AML-193 (cell line): ENCODE data around the gene CEACAM4.
"Not testable (repeated sequence)": the region's sequence is repeated elsewhere in the genome, so short reads cannot be mapped to it uniquely, and the experiment has no call there.

Experiments used
- DNase-seq, 2 experiments: peaks; one replicate each; lab custom pipeline; 2025; lab: John Stamatoyannopoulos, UW

The CEACAM4 gene

DNA sequence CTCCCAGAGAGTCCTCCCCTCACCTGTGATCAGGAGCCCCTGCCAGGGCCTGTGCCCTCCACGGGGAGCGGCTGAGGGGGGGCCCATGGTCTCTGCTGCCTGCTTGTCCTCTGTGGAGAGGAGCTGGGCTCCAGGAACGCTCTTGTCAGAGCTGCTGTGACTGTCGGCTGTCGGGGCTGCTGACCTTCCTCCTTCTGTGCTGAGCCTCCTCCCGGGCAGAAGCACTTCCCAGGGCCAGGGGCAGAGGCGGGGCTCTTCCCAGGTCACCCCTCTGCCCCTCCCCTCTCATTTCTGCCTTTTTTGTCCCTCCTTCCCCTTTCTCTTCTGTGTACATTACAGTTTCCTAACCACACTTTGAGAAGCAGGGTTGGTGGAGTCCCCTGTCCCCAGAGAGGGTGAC, at the start of gene CEACAM4:
CEACAM4 (minus strand) TSS at position 198 of the 400 bp plus-strand sequence; CDS start at position 87, 111 bp downstream.
- peak; percentile 88 to 93 for DNase-seq

DNA sequence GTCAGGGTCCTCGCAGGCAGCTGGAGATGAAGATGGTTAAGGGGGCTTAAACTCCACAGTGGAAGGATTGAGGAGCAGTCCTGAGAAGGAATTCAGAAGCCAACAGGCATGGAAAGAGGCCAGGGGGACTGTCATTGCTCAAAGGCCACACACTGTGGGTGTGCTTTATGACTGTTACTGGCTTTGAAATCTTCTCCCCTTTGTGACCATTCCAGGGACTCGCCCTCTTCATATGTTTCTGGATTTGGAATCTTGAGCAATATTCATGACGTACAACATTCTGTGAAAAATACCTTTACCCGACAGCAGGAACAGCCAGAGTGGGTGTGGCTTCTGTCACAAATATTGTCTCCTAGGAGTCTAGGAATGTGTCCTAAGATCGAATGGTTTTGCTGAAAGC, 44.6 kb upstream of the CEACAM4 start:
- DNase-seq: no peak

DNA sequence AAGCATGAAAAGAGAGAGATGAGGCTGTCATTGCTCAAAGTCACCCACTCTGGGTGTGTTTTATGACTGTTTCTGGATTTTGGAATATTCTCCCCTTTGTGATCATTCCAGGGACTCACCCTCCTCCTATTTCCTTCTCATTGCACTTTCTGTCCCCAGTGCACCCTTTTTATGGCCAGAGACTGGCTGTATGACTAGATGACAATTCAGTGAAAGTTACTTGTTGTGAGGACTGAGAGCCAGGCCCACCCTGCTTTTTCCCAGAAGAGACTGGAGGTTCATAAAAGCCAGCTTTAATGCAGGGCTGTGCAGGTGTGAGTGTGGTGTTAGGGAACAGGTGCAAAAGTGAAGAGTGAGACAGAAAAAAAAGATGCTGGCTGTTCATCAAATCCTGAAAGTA, 43.9 kb upstream of the CEACAM4 start:
- DNase-seq: no peak

DNA sequence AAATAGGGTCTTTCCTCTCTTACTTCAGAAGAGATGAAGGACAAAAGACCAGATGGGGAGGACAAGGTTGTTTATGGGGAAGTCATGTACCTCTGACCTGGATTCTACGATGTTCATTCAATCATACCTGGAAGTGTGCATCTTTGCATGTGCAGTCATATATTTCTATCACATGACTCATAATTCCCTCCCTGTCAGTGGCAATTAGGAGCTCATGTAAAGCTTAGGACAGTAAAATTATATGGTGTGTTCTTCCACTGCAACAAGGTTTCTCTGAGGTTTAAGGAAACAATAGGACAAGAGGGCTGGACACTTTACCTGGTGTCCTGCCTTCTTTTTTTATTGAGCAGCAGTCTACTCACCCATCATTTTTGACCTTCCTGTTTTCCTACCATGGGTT, 41.4 kb upstream of the CEACAM4 start:
- DNase-seq: no peak

DNA sequence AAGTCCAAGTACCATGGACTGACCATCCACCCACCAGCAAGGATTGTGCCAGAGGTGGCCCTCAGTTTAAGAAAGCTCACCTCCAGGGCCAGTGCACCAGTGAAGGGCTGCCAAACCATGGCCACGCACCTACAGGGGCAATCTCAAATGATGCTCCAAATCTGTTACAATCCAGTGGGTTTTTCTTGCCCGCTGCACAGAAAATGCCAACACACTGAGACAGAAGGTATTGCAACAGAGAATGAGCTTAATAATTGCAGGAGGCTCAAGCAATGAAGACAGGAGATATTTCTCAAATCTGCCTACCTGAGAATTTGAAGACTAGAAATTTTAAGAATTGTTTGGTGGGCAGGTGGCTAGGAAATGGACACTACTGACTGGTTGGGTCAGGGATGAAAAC, 39.2 kb upstream of the CEACAM4 start:
- DNase-seq: no peak

DNA sequence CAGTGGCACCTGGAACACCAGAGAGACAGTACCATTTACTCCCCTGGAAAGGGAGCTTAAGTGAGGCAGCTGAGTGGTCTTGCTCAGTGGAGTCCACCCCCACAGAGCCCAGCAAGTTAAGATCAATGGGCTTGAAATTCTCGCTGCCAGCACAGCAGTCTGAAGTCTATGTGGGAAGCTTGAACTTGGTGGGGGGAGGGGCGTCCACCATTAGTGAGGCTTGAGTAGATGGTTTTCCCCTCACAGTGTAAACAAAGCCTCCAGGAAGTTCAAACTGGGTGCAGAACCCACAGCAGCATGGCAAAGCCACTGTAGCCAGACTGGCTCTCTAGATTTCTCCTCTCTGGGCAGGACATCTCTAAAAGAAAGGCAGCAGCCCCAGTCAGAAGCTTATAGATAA, 30.3 kb upstream of the CEACAM4 start:
- no peak for DNase-seq

DNA sequence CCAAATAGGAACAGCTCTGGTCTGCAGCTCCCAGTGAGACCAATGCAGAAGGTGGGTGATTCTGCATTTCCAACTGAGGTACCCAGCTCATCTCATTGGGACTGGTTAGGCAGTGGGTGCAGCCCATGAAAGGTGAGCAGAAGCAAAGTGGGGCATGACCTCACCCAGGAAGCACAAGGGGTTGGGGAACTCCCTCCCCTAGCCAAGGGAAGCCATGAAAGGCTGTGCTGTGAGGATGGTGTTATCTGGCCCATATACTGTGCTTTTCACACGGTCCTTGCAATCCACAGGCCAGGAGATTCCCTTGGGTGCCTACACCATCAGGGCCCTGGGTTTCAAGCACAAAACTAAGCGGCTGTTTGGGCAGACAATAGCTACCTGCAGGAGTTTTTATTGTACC, 29.9 kb upstream of the CEACAM4 start:
- DNase-seq: not testable (repeated sequence)

DNA sequence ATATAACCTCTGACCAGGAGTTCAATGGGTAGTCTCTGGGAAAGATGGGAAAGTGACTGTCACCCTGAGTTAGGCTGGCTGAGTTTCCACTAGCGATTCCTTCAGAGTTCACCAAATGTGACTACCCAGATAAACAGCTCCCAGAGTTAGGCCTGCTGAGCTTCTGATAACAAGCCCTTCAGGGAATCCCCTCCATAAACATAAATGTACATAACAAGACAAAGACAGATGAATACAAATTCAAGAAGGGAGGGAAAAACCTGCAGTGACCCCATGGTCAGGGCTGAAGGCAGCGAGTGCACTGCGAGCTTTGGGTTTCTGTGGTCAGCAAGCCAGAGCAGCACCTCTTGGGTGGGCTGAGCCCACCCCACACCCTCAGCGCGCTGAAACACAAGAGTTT, 25.4 kb upstream of the CEACAM4 start:
- DNase-seq: no peak

DNA sequence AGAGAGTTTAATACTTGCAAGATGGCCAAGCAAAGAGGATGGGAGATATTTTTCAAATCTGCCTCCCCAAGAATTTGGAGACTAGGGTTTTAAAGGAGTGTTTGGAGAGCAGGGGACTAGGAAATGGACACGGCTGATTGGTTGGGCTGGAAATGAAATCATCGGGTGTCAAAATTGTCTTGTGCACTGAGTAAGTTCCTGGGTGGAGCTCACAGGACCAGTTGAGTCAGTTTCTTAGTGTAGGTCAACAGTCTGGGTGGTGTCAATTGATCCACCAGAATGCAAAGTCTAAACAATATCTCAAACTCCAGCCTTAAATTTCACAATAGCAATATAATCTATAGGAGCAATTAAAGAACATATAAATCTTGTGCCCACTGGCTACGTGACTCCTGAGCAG, 23.0 kb upstream of the CEACAM4 start:
- DNase-seq: no peak

DNA sequence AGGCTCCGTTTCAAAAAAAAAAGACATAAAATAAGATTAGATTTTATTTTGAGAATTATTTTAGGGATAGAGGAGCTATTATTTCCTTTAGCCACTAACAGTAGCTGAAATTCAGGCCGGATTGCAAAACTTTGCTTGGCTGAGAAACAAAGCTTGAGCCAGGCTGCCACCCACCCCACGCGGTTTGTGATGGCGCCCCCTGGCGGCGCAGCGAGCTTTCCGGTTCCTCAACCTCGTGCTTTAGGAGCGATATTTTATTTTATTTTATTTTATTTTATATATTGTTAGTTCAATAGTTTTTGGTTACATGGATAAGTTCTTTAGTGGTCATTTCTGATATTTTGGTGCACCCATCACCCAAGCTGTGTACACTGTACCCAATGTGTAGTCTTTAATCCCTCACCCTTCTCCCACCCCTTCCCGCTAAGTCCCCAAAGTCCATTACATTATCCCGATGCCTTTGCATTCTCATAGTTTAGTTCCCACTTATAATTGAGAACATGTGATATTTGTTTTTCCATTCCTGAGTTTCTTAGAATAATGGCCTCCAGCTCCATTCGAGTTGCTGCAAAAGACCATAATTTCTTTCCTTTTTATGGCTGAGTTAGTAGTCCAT, 19.8 kb upstream of the CEACAM4 start:
- peak; percentile 57 to 64 for DNase-seq

DNA sequence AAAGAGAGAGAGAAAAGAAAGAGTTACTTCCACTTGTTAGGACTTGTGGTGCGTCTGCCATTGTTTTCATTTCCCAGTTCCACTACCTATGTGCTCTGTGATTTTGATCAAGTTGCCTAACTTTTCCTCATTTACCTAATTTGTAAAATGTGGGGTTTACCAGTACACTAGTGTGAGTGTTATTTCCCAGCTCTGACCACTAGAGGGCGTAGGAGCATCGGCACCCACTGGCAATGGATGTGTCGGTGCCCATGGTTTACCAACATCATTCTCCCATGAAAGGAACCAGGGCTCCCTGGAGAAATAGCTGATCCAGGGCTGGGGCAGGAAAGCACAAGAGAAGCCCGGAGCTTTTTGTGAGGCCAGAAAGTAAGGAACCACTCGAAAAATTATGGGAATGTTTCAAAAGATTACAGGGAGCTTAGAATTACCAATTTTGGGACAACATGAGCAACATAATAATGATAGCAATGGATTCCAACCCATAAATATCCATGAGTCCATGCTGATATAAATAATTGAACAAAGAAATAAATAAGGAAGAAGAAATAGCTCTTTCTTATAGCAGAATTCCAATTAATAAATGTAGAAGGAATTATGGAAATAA, 15.1 kb upstream of the CEACAM4 start:
- peak; percentile 53 to 56 for DNase-seq

DNA sequence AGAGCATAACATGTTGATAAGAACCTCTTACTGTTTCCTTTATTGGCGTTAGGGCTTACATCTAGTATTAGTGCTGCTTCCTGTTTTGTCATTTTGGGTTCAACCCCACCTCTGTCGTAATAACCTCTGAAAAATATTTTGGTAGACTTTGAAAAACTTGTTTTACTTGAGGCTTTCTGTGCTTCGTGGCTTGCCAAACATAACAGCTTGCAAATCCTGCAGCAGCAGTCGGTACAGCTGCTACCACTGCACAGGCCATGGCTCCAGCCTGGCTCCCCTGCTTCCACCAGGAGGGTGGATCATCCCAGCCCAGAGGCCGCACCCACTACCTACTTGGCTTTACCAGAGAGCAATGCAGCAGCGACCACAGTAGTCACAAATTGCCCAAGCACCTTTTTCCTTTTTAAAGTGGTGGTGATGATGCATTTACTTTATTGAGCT, 11.8 kb upstream of the CEACAM4 start:
- peak; percentile 82 to 90 for DNase-seq

DNA sequence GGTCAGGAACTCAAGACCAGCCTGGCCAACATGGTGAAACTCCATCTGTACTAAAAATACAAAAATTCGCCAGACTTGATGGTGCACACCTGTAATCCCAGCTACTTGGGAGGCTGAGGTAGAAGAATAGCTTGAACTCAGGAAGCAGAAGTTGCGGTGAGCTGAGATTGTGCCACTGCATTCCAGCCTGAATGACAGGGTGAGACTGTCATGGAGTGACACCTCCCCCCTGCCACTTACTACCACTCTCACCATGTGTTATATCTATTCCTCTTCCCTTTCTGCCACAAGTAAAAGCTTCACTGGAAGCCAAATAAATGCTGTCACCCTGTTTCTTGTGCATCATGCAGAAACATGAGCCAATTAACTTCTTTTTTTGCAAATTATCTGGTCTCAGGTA, 10.6 kb upstream of the CEACAM4 start:
- DNase-seq: peak; percentile 20 to 21

DNA sequence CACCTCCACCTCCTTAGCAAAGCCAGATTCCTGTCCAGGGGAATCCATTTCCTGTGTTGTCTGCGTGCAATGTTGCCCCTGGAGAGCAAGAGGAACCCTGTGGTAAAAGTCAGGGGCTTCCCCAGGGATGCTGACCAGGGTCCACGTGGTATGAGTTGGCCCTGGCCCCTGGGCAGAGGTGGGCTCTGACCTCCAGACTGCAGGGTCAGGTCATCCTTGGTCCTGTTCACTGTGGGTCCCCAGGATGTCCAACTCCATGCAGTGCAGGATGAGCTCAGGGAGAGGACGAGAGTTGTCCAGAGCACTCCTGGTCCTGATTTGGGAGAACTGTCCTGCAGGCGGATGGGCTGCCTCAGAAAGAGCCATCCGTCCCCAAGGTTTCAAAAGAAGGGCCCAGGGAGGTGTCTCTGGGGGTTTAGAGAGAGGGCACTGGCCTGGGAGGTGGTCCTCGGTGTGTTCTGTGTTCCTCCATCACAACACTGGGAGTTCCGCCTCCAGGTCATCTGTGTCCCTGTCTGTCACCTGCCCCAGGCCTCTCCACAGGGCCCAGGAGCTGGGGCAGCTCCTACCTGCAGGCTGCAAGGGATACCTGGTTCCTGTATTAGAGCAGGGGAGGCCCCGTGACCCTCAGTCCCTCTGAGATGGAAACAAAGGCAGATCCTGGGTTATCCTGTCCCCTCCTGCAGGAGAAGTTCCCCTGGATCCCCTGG, 1.2 kb upstream of the CEACAM4 start:
- DNase-seq: no peak

DNA sequence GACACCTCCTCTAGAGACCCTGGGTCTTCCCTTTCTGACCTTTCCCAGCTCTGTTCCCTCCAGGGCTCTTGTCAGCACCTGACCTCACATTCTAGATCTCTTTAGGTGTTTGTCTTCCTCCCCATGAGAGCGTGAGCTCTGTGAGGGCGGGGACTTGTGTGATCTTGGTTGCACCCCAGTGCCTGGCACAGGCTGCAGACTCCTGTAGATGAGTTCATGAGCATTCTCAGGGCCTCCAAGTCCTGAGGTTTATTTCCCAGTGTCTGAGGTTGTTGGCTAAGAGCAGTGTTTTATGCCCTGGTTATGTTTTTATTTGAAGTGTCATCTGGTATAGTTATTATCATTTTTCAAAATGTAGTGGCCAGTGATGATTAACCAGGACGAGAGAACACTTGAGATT, 596 bp downstream of the CEACAM4 start:
- no peak for DNase-seq

DNA sequence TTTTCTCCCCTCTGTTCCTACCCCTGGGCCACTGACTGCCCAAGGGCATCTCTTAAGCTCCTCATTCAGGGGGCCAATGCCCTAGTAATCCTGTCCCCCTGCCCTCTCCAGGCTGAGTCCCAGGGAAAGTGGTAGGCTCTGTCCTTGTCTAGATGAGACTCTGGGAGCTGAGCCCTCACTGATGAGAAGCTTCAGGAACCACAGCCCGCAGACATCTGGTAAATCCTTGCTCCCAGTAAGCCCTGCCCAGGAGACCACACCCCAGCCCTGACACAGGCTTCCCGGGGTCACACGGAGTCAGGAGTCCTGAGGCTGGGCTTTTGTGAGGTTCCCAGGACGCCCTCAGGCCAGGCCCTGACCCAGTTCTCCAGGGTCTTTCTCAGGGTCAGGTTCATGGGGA, 1.9 kb downstream of the CEACAM4 start:
- DNase-seq: no peak

DNA sequence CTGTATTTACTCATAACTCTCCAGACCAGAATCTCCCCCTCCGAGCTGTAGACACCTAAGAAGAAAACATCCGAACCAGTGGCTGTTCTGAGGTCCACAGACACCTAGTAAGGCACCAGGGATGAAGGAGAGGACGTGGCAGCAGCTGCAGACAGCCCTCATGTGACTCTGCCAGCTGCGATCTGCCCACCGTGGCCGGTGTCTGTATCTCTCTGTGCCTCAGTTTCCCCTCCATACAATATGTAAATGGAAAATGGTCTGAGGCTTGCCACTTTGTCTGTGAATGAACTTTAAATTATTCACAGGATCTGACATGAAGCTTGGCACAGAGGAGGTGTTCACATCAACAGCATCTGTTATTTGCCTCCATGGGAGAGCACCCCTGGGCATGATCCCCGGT, 2.4 kb downstream of the CEACAM4 start:
- no peak for DNase-seq

DNA sequence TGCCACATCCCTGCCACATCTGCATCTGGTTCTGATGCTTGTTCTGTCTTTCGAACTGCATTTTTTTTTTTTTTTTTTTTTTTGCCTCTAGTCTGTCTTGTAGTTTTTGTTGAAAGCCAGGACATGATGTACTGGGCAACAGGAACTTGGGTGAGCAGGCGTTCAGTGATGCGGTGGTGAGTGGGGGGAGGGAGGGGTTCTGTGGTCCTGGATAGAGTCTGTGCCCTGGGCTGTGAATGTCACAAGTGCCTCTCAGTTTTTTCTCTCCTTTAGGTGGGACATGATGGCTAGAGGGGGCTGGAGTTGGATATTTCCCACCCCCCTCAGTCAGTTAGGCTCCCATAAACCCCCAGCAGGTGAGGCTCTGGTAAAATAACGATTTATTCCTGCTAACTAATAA, 3.5 kb downstream of the CEACAM4 start:
- no peak for DNase-seq

DNA sequence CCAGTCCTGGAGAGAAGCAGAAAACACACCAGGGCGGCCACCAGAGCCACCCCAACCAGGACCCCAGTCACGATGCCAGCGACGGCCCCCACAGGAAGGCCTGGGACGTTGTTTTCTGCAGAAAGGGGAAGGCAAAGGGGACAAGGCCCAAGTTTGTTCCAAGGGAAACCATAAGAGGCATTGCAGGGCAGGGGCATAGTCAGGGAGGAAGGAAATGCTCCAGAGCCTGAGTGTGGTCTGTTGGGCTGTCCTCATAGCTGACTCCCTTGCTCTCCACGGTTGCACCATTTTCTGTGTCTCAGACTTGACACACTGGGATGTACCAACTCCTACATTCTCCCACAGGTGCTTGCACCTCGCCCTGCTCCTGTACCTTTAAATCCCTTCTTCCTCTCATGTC, 5.2 kb downstream of the CEACAM4 start:
- peak; percentile 93 to 95 for DNase-seq

DNA sequence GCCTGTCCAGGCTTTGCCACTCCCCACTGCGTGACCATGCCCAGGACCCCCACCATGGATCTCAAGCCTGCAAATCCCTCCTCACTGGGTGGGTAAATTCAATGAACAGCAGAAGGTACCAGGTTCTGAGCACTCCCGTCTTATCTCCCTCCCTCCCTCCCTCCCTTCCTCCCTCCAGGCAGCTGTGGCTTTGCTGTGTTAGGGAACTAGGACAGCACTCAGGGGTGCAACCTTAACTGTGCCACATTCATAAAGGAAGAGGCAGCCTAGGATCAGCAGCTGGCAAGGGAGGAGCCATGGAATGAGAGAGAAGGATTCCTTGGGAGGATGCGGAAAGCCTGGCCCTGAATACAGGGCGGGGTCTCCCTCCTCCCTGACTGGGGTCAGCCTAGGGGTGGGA, 5.6 kb downstream of the CEACAM4 start:
- DNase-seq: peak in 1 of 2 experiments; percentile 9

DNA sequence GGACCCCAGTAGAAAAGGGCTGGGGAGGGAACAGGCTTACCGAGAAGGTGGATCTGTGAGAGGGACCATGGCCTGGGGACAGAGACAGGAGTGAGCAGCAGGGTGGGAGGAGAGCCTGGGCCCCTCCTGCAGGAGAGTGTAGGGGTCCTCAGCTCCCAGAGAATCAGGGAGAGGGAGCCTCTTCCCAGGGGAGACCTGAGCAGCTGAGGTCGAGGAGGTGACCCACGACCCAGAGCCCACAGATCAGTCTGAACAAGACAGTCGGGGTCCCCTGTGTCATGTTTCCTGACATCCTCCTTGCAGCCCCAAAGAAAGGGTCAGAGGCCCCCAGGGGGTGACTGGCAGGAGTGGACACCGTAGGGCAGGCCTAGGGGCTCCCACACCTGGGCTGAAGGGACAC, 6.7 kb downstream of the CEACAM4 start:
- DNase-seq: no peak

DNA sequence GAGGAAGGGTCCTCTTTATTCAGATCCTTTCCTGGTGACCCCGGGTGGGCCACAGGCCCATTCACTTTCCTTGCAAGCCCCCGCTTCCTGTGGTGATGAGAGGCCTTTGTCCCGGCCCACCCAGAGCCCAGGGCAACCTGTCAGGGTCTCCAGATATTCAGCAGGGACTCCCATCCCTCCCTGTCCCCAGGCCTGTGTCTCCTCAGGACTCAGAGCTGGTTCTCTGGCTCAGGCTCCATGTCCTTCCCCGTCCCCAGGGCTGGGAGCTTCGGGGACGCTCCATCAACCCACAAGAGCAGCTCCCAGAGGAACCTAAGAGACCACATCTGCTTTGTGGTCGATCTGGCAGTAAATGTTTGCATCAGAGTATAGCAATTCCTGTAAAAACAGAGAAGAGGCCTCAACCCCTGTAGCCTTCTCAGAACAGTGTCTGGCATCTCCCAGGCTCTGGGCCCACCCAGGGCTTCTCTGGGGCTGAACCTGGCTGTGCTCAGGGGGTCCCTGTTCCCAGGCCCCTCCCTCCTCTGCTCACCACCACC, 7.8 kb downstream of the CEACAM4 start:
- peak; percentile 49 to 71 for DNase-seq
